Mesothelial cell of epicardium (in vitro differentiated cells): ENCODE data around the gene KDM8. TPM values are rescaled to one million over a fixed set of nuclear protein-coding genes. Genes with fewer than 3 reads are reported as not detected.

ENCODE experiments used
- DNase-seq, 2 experiments: peaks; one replicate each; pipeline ENCODE4 v3.0.0; 2021; ENCODE audit warnings: low spot score in 2 of 2; ENCODE audit not compliant: unreplicated experiment in 2 of 2
- H3K27ac Mint-ChIP-seq: 2 replicates; pipeline ENCODE4 v1.8.0; 2021; ENCODE audit warnings: mixed read lengths
- H3K27me3 Mint-ChIP-seq: 2 replicates; pipeline ENCODE4 v1.8.0; 2021; ENCODE audit warnings: low read depth, mixed read lengths
- H3K36me3 Mint-ChIP-seq: 2 replicates; pipeline ENCODE4 v1.8.0; 2021; ENCODE audit warnings: mixed read lengths
- H3K4me1 Mint-ChIP-seq: 2 replicates; pipeline ENCODE4 v1.8.0; 2021; ENCODE audit warnings: mixed read lengths
- H3K4me3 Mint-ChIP-seq: 2 replicates; pipeline ENCODE4 v1.8.0; 2021; ENCODE audit warnings: mild to moderate bottlenecking, moderate library complexity, mixed read lengths
- H3K9me3 Mint-ChIP-seq: 2 replicates; pipeline ENCODE4 v1.8.0; 2021; ENCODE audit warnings: mixed read lengths
- total RNA-seq: library from RNA; stranded (reverse); gene quantifications from 3 replicates; pipeline ENCODE4 v1.2.1, GENCODE V29; 2021
- TF ChIP-seq, protein P1 (sequence below): fragments of 200-600 bp; sonication (generic); IDR thresholded peaks from one replicate; pipeline ENCODE4 v1.5.0; 2021; ENCODE audit warnings: antibody characterized with exemption; ENCODE audit not compliant: unreplicated experiment

The KDM8 gene
- total RNA-seq, 1 donor from 2014 or later, result 11.8 TPM

DNA sequence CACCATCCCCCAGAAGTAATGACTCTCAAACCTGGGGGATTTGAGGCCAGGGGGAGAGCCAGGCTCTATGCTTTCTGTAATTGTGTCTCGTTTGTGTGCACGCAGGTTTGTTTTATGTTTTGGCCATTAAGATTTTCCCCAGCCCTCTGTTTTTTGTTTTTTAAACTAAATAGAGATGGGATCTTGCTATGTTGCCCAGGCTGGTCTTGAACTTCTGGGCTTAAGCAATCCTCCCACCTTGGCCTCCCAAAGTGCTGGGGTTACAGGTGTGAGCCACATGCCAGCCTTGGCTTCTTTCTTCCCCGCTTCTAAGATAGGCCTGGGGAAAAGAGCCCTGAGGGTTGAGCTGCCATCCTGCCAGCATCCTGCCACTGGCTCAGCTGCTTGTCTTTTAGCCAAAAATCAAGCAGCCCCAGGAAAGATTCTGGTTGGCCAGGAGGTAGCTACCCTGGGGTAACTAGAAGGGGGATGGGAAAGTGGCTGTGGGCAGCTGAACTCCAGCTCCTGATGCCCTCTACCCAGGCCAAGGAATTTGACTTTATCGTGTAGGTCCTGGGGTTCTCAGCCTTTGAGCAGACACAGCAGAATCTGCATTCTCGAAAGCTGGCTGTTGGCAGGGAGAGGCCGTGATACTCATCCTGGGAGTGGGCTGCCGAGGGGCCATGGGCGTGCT is 18.4 kb downstream of the KDM8 start:
- H3K36me3 Mint-ChIP-seq, result peaks cover 2% of the 10 kb centered on the region
- no peaks in the 10 kb centered on the region for H3K27me3 Mint-ChIP-seq
- H3K27ac Mint-ChIP-seq, result no peak overlapping the region
- no peak for DNase-seq
- H3K4me3 Mint-ChIP-seq, result no peak overlapping the region
- no peaks in the 10 kb centered on the region for H3K9me3 Mint-ChIP-seq
- H3K4me1 Mint-ChIP-seq, result peaks cover 4% of the 10 kb centered on the region
- TF ChIP-seq, protein P1, sequence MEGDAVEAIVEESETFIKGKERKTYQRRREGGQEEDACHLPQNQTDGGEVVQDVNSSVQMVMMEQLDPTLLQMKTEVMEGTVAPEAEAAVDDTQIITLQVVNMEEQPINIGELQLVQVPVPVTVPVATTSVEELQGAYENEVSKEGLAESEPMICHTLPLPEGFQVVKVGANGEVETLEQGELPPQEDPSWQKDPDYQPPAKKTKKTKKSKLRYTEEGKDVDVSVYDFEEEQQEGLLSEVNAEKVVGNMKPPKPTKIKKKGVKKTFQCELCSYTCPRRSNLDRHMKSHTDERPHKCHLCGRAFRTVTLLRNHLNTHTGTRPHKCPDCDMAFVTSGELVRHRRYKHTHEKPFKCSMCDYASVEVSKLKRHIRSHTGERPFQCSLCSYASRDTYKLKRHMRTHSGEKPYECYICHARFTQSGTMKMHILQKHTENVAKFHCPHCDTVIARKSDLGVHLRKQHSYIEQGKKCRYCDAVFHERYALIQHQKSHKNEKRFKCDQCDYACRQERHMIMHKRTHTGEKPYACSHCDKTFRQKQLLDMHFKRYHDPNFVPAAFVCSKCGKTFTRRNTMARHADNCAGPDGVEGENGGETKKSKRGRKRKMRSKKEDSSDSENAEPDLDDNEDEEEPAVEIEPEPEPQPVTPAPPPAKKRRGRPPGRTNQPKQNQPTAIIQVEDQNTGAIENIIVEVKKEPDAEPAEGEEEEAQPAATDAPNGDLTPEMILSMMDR, result no peak

DNA sequence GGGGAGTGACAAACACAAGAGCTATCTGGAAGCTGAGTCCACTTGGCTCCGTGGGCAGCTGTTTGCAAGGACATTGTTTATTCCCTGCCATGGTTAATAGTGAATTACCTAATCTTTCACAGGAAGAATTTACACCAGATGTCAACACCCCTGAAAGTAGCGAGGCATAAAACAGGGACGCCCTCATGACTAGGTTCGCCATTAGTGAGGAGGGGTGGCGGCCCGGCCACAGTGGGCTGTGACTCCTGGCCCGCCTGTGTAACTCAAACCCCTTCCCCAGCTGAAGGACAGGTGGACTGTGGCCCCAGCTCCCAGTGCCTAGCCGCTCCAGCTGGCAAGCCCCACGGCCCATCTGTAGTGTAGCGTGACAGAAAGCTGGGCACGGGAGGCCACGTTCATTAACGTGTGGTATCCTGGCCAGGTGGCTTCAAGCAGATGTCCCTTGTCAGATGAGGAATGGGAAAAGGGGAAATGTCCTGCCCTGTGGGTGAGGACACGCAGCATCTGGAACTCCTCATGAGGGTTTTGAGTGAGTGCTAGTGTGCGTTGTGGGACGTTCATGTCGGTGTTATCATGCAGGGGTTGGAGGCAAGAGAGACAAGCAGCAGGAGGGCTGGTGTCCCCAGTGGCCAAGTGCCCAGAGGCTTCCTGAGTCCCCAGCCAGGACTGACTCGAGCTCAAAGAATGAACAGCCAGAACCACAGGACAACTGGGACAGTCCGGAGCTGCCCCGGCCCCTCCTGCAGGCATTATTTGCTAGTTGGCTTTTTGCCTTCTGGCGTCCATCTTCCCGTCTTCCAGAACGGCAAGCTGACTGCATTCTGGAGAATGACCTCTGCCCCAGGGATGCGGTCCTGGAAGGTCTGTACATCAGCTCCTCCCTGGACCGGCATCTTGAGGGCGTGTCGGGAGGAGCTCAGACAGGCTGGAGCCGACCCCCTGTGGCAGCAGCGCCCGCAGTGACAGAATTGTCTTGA is 19.2 kb downstream of the KDM8 start:
- H3K4me3 Mint-ChIP-seq, result no peak overlapping the region
- no peaks in the 10 kb centered on the region for H3K27me3 Mint-ChIP-seq
- no peaks in the 10 kb centered on the region for H3K9me3 Mint-ChIP-seq

DNA sequence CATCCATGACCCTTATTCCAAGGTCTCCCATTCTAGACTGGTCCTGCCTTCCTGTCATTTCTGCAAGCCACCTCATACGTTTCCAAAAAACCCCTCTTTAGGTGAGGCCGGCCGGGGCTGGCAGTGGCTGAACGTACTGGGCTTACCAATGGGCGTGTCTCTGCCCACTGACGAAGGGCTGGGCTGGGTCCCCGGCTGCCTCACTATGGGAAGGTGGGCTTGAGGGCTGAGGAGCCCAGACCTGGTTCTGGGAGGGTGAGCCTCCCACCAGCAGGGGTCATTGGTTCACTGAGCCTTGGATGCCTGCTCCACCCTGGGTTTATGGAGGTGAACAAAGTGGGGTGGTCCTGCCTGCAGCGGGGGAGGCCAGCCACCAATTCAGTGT is 19.9 kb downstream of the KDM8 start:
- TF ChIP-seq, protein P1, result no peak
- Mint-ChIP-seq H3K4me3 (no peak overlapping the region), H3K27ac (no peak overlapping the region), H3K4me1 (peaks cover 4% of the 10 kb centered on the region), H3K9me3 (no peaks in the 10 kb centered on the region), H3K27me3 (no peaks in the 10 kb centered on the region), H3K36me3 (no peaks in the 10 kb centered on the region)
- no peak for DNase-seq

More for the DNA sequence above, 19.2 kb downstream of the KDM8 start:
- H3K36me3 Mint-ChIP-seq, result no peaks in the 10 kb centered on the region
- no peak overlapping the region for H3K27ac Mint-ChIP-seq
- peaks cover 4% of the 10 kb centered on the region for H3K4me1 Mint-ChIP-seq
- DNase-seq, result no peak
- TF ChIP-seq, protein P1, result no peak

GRCh38 chr16:27223701-27224100 is 20.4 kb downstream of the KDM8 start:
- no peak overlapping the region for H3K4me3 Mint-ChIP-seq
- H3K27ac Mint-ChIP-seq, result no peak overlapping the region
- DNase-seq, result no peak
- no peaks in the 10 kb centered on the region for H3K36me3 Mint-ChIP-seq
- H3K27me3 Mint-ChIP-seq, result no peaks in the 10 kb centered on the region
- no peaks in the 10 kb centered on the region for H3K9me3 Mint-ChIP-seq
- H3K4me1 Mint-ChIP-seq, result peaks cover 4% of the 10 kb centered on the region
- TF ChIP-seq, protein P1, result no peak

DNA sequence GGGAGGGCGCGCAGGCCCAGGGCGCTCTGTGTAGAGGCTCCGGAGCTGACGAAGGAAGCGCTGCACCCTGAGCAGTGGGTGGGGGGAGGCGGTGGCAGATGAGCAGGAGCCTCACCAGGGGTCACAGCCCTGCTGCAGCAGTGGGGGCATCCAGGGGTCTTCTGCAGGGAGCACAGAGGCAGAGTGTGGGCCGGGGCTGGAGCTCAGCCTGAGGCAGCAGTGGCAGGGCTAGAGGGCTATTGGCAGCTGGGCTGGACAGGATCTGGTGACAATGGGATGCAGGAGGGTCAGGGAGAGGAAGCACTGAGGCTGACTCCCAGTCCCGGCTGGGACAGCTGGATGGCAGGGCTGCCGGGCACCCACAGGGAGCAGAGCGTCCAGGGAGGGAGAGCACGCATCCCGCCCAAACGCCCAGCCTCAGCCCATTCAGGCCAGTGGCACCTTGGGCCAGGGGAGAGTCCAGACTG is 21.0 kb downstream of the KDM8 start:
- no peak overlapping the region for H3K4me3 Mint-ChIP-seq
- H3K27ac Mint-ChIP-seq, result no peak overlapping the region
- peaks cover 8% of the 10 kb centered on the region for H3K4me1 Mint-ChIP-seq

More for the DNA sequence above, 21.0 kb downstream of the KDM8 start:
- TF ChIP-seq, protein P1, result no peak
- H3K36me3 Mint-ChIP-seq, result no peaks in the 10 kb centered on the region
- DNase-seq, result no peak
- no peaks in the 10 kb centered on the region for H3K27me3 Mint-ChIP-seq
- H3K9me3 Mint-ChIP-seq, result no peaks in the 10 kb centered on the region
